Hepatocyte (in vitro differentiated cells): ENCODE measurements around the gene LFNG.

Source experiments
- CTCF ChIP-seq: fragments of 200-600 bp; sonication (generic); IDR thresholded peaks from 2 replicates; pipeline ENCODE4 v1.5.1; 2016; ENCODE audit warnings: antibody characterized with exemption, mild to moderate bottlenecking; ENCODE audit not compliant: poor library complexity
- EZH2 ChIP-seq: fragments of 200-600 bp; sonication (generic); IDR thresholded peaks from 2 replicates; pipeline ENCODE4 v1.6.1; 2016; ENCODE audit warnings: antibody characterized with exemption, mild to moderate bottlenecking, borderline replicate concordance

- TF ChIP-seq CTCF (no peak), EZH2 (no peak)
Observed at GRCh38 chr7:2495418-2496299, 23.9 kb upstream of the LFNG start.
